Hepatocyte (in vitro differentiated cells): ENCODE results near the gene RUNX3. TPM values are rescaled to one million over a fixed set of nuclear protein-coding genes. Genes with fewer than 3 reads are reported as not detected.
A peak's percentile ranks its signal among the peaks of the same experiment; 100 is the strongest.
"Not testable (repeated sequence)": the region's sequence is repeated elsewhere in the genome, so short reads cannot be mapped to it uniquely, and the experiment has no call there.

Source experiments
- DNase-seq: peaks from one replicate; pipeline ENCODE4 v3.0.0-alpha.2; 2016; ENCODE audit warnings: low spot score
- H2AFZ ChIP-seq: fragments of 200-600 bp; sonication (generic); 2 replicates; pipeline ENCODE4 v1.6.0; 2016; ENCODE audit warnings: antibody characterized with exemption, mild to moderate bottlenecking
- H3K27ac ChIP-seq: fragments of 200-600 bp; sonication (generic); 2 replicates; pipeline ENCODE4 v1.5.1; 2016; ENCODE audit warnings: mild to moderate bottlenecking
- H3K27me3 ChIP-seq: fragments of 200-600 bp; sonication (generic); 2 replicates; pipeline ENCODE4 v1.6.1; 2016
- H3K36me3 ChIP-seq: fragments of 200-600 bp; sonication (generic); replicated peaks from 2 replicates; pipeline ENCODE4 v1.5.1; 2016; ENCODE audit warnings: low read depth; ENCODE audit not compliant: insufficient read depth
- H3K4me1 ChIP-seq: fragments of 200-600 bp; sonication (generic); 2 replicates; pipeline ENCODE4 v1.5.1; 2016; ENCODE audit warnings: mild to moderate bottlenecking, moderate library complexity; ENCODE audit not compliant: insufficient read depth
- H3K4me2 ChIP-seq: fragments of 200-600 bp; sonication (generic); 2 replicates; pipeline ENCODE4 v1.6.0; 2016
- H3K4me3 ChIP-seq: fragments of 200-600 bp; sonication (generic); 2 replicates; pipeline ENCODE4 v1.5.1; 2016; ENCODE audit warnings: mild to moderate bottlenecking
- H3K79me2 ChIP-seq: fragments of 200-600 bp; sonication (generic); 2 replicates; pipeline ENCODE4 v1.6.0; 2017; ENCODE audit warnings: mild to moderate bottlenecking
- H3K9me2 ChIP-seq: fragments of 200-600 bp; sonication (generic); replicated peaks from 2 replicates; pipeline ENCODE4 v1.6.0; 2017; ENCODE audit warnings: mild to moderate bottlenecking; ENCODE audit not compliant: insufficient read depth
- H3K9me3 ChIP-seq: fragments of 200-600 bp; sonication (generic); 2 replicates; pipeline ENCODE4 v1.5.1; 2016; ENCODE audit warnings: low read depth, mild to moderate bottlenecking
- H4K20me1 ChIP-seq: fragments of 200-600 bp; sonication (generic); 2 replicates; pipeline ENCODE4 v1.6.0; 2016; ENCODE audit warnings: mild to moderate bottlenecking; ENCODE audit not compliant: insufficient read depth, poor library complexity, severe bottlenecking
- CTCF ChIP-seq: fragments of 200-600 bp; sonication (generic); IDR thresholded peaks from 2 replicates; pipeline ENCODE4 v1.5.1; 2016; ENCODE audit warnings: antibody characterized with exemption, mild to moderate bottlenecking; ENCODE audit not compliant: poor library complexity
- EZH2 ChIP-seq: fragments of 200-600 bp; sonication (generic); IDR thresholded peaks from 2 replicates; pipeline ENCODE4 v1.6.1; 2016; ENCODE audit warnings: antibody characterized with exemption, mild to moderate bottlenecking, borderline replicate concordance
- EZH2phosphoT487 ChIP-seq: fragments of 200-600 bp; sonication (generic); IDR thresholded peaks from one replicate; pipeline ENCODE4 v1.6.1; 2018; ENCODE audit warnings: antibody characterized with exemption, mild to moderate bottlenecking, low read depth, moderate library complexity; ENCODE audit not compliant: unreplicated experiment, severe bottlenecking
- WGBS: methylation state at CpG from one replicate; pipeline ENCODE4 v1.1.6; 2016; ENCODE audit warnings: low lambda C conversion rate; ENCODE audit errors: missing lambda C conversion rate; 5-methylcytosine and 5-hydroxymethylcytosine counted together
- polyA plus RNA-seq: library from polyadenylated mRNA; unstranded; fragments of >200 nt; fragmentation: Nextera tagmentation; extraction: Ambion mirVana; gene quantifications from 2 replicates; pipeline ENCODE4 v1.2.1, GENCODE V29; 2016
- total RNA-seq: library from RNA; depleted of rRNA; stranded (reverse); fragments of >200 nt; gene quantifications from 2 replicates; pipeline ENCODE4 v1.2.3, GENCODE V29; 2014

RUNX3 gene
- total and polyA plus RNA-seq, 2 experiments from 2014 or later, result 0.13 to 0.16 TPM

GRCh38 chr1:24894002-24894401 is 36.1 kb downstream of the RUNX3 start:
- H3K27me3 ChIP-seq, result no peaks in the 10 kb centered on the region
- no peak overlapping the region for H3K4me3 ChIP-seq
- WGBS, result 82% methylated on average over 8 of the region's 8 CpGs
- no peak overlapping the region for H3K4me2 ChIP-seq
- H3K9me2 ChIP-seq, result no peaks in the 10 kb centered on the region
- no peak for DNase-seq
- no peak overlapping the region for H2AFZ ChIP-seq
- peaks cover 8% of the 10 kb centered on the region for H3K4me1 ChIP-seq
- H3K79me2 ChIP-seq, result no peaks in the 10 kb centered on the region
- H4K20me1 ChIP-seq, result no peaks in the 10 kb centered on the region
- TF ChIP-seq EZH2 (no peak), CTCF (no peak), EZH2phosphoT487 (no peak)
- no peak overlapping the region for H3K27ac ChIP-seq
- no peaks in the 10 kb centered on the region for H3K36me3 ChIP-seq
- no peaks in the 10 kb centered on the region for H3K9me3 ChIP-seq

GRCh38 chr1:24893431-24893830 is 36.6 kb downstream of the RUNX3 start:
- Histone ChIP-seq H4K20me1 (no peaks in the 10 kb centered on the region), H3K9me2 (no peaks in the 10 kb centered on the region), H3K9me3 (no peaks in the 10 kb centered on the region), H3K79me2 (no peaks in the 10 kb centered on the region), H3K4me1 (peaks cover 8% of the 10 kb centered on the region), H3K27ac (no peak overlapping the region), H2AFZ (no peak overlapping the region), H3K36me3 (no peaks in the 10 kb centered on the region), H3K27me3 (no peaks in the 10 kb centered on the region), H3K4me3 (no peak overlapping the region), H3K4me2 (no peak overlapping the region)
- DNase-seq, result peak; percentile 8
- no peak for TF ChIP-seq EZH2
- no peak for TF ChIP-seq CTCF
- no peak for TF ChIP-seq EZH2phosphoT487
- WGBS, result 80% methylated on average over 3 of the region's 3 CpGs

GRCh38 chr1:24892188-24893153 is 37.6 kb downstream of the RUNX3 start:
- DNase-seq, result no peak
- H3K4me3 ChIP-seq, result no peak overlapping the region
- no peaks in the 10 kb centered on the region for H3K36me3 ChIP-seq
- 81% methylated on average over 1 of the region's 1 CpG for WGBS
- peaks cover 3% of the 10 kb centered on the region for H3K4me1 ChIP-seq
- no peak overlapping the region for H2AFZ ChIP-seq
- H3K4me2 ChIP-seq, result no peak overlapping the region
- H3K79me2 ChIP-seq, result no peaks in the 10 kb centered on the region
- no peaks in the 10 kb centered on the region for H3K27me3 ChIP-seq
- TF ChIP-seq EZH2 (no peak), CTCF (no peak), EZH2phosphoT487 (no peak)
- no peaks in the 10 kb centered on the region for H3K9me3 ChIP-seq
- H3K9me2 ChIP-seq, result no peaks in the 10 kb centered on the region
- H3K27ac ChIP-seq, result no peak overlapping the region
- H4K20me1 ChIP-seq, result no peaks in the 10 kb centered on the region

- H3K36me3 ChIP-seq, H3K4me1 ChIP-seq, DNase-seq, H3K27me3 ChIP-seq, H4K20me1 ChIP-seq, H3K4me2 ChIP-seq, H3K4me3 ChIP-seq, H2AFZ ChIP-seq, H3K9me2 ChIP-seq, H3K9me3 ChIP-seq, H3K79me2 ChIP-seq: not testable (repeated sequence)
- 86% methylated on average over 1 of the region's 1 CpG for WGBS
- peak overlapping the region; percentile 40 for H3K27ac ChIP-seq
Measured at GRCh38 chr1:24891367-24891766, 38.7 kb downstream of the RUNX3 start.
